Measurements from ENCODE around the gene CNGA4.

- TF ChIP-seq EZH2 (IDR thresholded peaks at IDR 0.05; ENCODE audit: borderline replicate concordance, insufficient read depth, low read depth, low read length, poor library complexity, severe bottlenecking) (no peak), CTCF (IDR thresholded peaks at IDR 0.05) (no peak)
These were observed 13.9 kb upstream of the CNGA4 start for GRCh38 chr11:6225024-6225423.

All from B cell (primary cell).